ENCODE measurements around the gene OR2T5.
"Not testable (repeated sequence)": the region's sequence is repeated elsewhere in the genome, so short reads cannot be mapped to it uniquely, and the experiment has no call there.

Gene OR2T5

DNA sequence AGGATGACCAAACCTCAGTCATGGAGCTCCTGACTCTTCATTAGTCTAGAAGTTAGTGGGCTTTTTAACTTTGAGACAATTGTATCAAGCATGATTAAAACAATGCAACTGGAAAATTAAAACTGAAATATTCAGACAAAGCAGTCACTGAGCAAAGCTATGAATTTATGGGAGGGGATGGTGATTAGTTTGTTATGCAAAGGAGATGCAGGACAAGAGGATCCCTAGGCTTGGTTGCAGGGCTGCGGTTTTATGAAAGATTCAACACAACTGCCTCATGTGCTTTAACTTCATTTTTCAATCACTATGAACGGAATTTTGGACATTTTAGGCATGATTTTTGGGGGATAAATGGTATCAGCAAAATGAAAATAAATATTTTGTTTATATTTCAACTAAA, 16.3 kb upstream of the OR2T5 start:
- H3K4me1 ChIP-seq (ENCODE audit: insufficient read depth, low read length); H3K36me3 ChIP-seq (ENCODE audit: insufficient read depth, low read length); H3K9ac ChIP-seq (ENCODE audit: low read depth, low read length): not testable (repeated sequence)

DNA sequence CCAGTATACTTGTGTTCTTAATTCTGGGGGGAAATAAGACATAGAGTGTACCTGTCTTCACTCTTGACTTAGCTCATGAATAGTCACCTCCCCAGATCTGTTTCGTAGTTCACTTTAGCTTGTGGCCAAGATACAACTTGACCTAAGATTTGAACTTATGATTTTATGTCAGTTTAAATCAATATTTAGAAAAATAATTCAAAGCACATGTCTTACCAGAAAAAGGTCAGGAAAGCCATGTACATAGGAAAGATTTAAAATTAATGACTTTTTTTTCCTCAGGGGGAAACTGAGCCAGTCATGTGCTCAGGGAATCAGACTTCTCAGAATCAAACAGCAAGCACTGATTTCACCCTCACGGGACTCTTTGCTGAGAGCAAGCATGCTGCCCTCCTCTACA, 15.3 kb upstream of the OR2T5 start, which contains the start of gene OR2T3:
OR2T3 (plus strand) TSS at position 301 of the 400 bp plus-strand sequence; CDS start at position 301, 0 bp downstream.
- not testable (repeated sequence) for H3K9ac ChIP-seq (ENCODE audit: low read depth, low read length); H3K9me3 ChIP-seq (ENCODE audit: control insufficient read depth, insufficient read depth, low read length); H3K4me1 ChIP-seq (ENCODE audit: insufficient read depth, low read length); H3K36me3 ChIP-seq (ENCODE audit: insufficient read depth, low read length)

More for the DNA sequence above, 16.3 kb upstream of the OR2T5 start:
- not testable (repeated sequence) for H3K9me3 ChIP-seq (ENCODE audit: control insufficient read depth, insufficient read depth, low read length)

DNA sequence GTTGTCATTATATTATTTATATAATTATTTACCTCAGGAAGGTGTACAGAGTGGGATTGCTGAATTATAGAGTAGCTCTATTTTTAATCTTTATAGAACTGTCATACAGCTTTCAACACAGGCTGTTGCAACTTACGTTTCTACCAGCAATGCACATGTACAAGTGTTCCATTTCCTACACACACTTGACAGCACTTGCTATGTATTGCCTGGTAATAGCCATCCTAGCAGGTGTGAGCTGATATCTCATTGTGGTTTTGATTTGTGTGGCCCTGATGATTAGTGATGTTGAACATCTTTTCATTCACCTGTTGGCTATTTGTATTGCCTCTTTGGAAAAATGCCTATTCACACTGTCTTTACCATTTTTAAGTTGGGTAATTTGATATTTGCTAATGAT, 12.7 kb upstream of the OR2T5 start:
- not testable (repeated sequence) for H3K4me1 ChIP-seq (ENCODE audit: insufficient read depth, low read length); H3K9me3 ChIP-seq (ENCODE audit: control insufficient read depth, insufficient read depth, low read length); H3K9ac ChIP-seq (ENCODE audit: low read depth, low read length); H3K36me3 ChIP-seq (ENCODE audit: insufficient read depth, low read length)

DNA sequence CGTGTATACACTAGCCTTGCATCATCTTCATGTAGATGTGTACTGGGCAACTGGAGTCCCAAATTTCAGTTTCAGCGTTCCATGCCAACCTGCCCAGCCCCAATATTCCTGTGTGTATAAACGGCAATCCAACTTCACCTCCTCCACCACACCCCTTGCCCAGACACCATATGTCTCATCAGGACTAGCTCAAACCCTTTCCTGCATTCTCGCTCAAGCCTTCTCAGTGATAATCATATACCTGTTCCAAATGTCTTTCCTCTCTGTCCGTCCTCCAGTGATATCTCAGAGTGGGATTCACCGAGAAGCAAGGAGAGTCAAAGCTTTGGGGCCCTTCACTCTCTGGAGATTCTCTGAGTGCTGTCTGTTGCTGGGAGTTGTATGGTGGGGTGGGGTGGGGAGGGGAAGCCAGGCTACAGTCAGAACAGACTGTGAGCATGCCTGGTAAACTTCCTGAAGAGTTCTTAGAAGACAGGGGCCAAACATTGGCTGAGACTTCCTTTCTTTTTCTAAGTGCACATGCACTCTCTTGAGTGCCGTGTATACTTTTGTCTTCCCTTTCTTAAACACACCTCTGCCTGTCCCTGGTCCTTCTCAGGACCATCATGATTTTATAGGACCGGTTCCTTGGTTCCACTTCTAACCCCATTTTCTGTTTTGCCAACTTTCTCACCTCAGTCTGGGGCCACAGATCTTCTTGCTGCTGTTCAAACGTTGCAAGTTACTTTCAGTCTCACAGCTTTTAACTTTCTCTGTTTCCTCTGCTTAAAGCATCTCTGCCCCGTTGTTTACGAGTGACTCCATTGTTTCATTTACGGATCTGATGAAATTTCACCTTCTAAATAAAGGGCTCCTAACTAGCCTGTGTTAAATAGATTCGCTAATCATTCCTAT, 6.5 kb upstream of the OR2T5 start:
- H3K4me1 ChIP-seq (ENCODE audit: insufficient read depth, low read length); H3K9me3 ChIP-seq (ENCODE audit: control insufficient read depth, insufficient read depth, low read length); H3K36me3 ChIP-seq (ENCODE audit: insufficient read depth, low read length); H3K9ac ChIP-seq (ENCODE audit: low read depth, low read length): not testable (repeated sequence)

DNA sequence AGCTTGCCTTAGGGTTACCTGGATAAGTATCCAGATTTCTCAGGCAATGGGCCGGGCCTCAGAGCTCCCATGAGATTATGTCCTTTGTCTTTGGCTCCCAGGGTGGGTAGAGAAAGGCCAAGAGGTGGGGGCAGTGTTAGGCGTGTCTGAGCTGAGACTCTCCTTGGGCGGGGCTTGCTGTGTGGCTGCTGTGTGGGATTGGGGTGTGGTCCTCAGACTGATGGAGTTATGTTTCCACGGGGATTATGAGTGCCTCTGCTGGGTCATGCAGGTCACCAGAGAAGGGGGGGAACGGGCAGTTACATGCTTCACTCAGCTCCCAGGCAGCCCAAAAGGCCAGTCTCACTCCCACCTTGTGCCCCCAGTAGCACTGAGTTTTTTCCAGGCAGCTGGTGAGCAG, 8.3 kb downstream of the OR2T5 start:
- H3K9ac ChIP-seq (ENCODE audit: low read depth, low read length); H3K4me1 ChIP-seq (ENCODE audit: insufficient read depth, low read length); H3K9me3 ChIP-seq (ENCODE audit: control insufficient read depth, insufficient read depth, low read length); H3K36me3 ChIP-seq (ENCODE audit: insufficient read depth, low read length): not testable (repeated sequence)

DNA sequence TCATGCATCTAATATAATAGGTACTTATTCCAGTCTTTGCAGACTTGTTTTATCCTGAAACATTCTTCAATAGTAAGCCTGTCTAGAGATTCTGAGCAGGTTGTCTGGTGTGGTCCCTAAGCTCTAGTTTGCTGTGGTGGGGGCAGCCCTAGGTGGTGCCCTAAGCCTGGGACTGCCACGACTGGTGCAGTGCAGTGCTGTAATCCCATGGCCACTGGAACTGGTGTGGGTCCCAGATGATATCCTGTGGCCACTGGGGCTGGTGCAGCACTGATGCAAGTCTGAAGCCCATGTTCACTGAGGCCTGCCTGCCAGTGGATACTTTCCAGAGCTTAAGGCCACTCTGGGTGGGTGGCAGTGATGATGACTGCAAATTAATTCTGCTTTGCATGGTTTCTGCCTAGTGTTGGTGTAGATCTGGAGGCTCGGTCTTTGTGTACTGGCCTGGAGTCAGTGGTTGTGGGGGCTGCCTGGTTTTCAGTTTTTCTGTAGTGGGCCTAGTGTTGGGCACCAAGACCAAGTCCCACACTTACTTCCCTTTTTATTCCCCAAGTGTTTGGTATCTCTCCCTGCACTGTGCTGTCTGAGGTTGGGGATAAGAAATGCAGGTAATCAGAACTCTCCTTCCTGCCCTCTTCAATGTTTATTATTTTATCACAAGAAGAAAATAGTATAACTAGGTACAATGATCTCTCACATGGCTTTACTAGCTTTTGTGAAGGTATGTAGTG, 12.1 kb downstream of the OR2T5 start:
- not testable (repeated sequence) for H3K36me3 ChIP-seq (ENCODE audit: insufficient read depth, low read length); H3K9me3 ChIP-seq (ENCODE audit: control insufficient read depth, insufficient read depth, low read length); H3K4me1 ChIP-seq (ENCODE audit: insufficient read depth, low read length); H3K9ac ChIP-seq (ENCODE audit: low read depth, low read length)

DNA sequence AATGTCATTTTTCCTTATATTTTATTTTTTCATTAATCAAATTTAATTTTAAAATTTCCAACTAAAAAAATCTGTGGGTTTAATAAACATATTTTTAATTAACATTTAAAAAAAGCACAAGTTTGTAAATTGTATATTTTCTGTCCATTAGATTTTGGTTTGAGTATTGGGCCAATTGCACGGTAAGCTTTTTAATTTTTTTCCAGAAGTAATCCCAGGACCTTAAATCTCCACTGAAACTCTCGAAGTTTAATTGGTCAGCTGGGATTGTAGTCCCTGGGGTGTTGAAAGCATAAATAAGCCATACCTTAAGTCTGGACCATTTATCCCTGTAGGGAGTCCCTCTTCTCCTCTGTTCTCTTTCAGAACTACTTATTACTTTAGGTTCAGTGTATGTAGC, 19.4 kb downstream of the OR2T5 start, which contains the start of gene OR2G6:
OR2G6 (plus strand) TSS at position 301 of the 400 bp plus-strand sequence. CDS start 13,574 bp downstream, outside the sequence.
- not testable (repeated sequence) for H3K9me3 ChIP-seq (ENCODE audit: control insufficient read depth, insufficient read depth, low read length); H3K9ac ChIP-seq (ENCODE audit: low read depth, low read length); H3K36me3 ChIP-seq (ENCODE audit: insufficient read depth, low read length)

DNA sequence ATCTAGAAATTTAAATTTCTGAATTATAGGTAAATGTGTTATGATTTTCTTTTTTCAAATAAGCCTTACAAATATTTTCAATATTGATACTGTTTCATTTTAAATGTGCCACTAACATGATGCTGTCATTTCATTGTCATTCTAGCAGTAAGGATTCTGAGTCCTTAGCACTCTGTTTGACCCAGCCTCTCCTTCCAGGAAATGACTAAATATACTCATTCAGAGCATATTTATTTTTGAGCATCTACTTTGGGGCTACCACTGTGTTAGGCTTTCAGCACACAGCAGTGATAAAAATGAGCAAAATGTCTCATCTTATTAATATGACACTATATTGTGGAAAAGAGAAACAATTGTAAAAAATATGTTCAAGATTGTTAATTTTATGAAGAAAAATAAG, 21.8 kb downstream of the OR2T5 start:
- H3K9me3 ChIP-seq (ENCODE audit: control insufficient read depth, insufficient read depth, low read length); H3K9ac ChIP-seq (ENCODE audit: low read depth, low read length); H3K4me1 ChIP-seq (ENCODE audit: insufficient read depth, low read length); H3K36me3 ChIP-seq (ENCODE audit: insufficient read depth, low read length): not testable (repeated sequence)

More for the DNA sequence above, 19.4 kb downstream of the OR2T5 start, which contains the start of gene OR2G6:
- H3K4me1 ChIP-seq (ENCODE audit: insufficient read depth, low read length), result not testable (repeated sequence)

DNA sequence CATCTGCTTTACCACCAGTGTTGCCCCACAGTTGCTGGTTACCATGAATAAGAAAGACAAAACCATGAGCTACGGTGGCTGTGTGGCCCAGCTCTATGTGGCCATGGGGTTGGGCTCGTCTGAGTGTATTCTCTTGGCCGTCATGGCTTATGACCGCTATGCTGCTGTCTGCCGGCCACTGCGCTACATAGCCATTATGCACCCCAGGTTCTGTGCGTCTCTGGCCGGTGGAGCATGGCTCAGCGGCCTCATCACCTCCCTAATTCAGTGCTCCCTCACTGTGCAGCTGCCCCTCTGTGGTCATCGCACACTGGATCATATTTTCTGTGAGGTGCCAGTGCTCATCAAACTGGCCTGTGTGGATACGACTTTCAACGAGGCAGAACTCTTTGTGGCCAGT, 33.5 kb downstream of the OR2T5 start:
- Histone ChIP-seq H3K9me3 (ENCODE audit: control insufficient read depth, insufficient read depth, low read length) (no peaks in the 10 kb centered on the region), H3K9ac (ENCODE audit: low read depth, low read length) (no peak overlapping the region), H3K4me1 (ENCODE audit: insufficient read depth, low read length) (no peaks in the 10 kb centered on the region), H3K36me3 (ENCODE audit: insufficient read depth, low read length) (no peaks in the 10 kb centered on the region)

DNA sequence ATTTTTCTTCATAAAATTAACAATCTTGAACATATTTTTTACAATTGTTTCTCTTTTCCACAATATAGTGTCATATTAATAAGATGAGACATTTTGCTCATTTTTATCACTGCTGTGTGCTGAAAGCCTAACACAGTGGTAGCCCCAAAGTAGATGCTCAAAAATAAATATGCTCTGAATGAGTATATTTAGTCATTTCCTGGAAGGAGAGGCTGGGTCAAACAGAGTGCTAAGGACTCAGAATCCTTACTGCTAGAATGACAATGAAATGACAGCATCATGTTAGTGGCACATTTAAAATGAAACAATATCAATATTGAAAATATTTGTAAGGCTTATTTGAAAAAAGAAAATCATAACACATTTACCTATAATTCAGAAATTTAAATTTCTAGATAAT, 49.1 kb downstream of the OR2T5 start:
- not testable (repeated sequence) for H3K9me3 ChIP-seq (ENCODE audit: control insufficient read depth, insufficient read depth, low read length); H3K9ac ChIP-seq (ENCODE audit: low read depth, low read length); H3K36me3 ChIP-seq (ENCODE audit: insufficient read depth, low read length); H3K4me1 ChIP-seq (ENCODE audit: insufficient read depth, low read length)

Measured in ES-I3 (cell line).